ENCODE data around the gene LRRC2.
"Not testable (repeated sequence)": the region's sequence is repeated elsewhere in the genome, so short reads cannot be mapped to it uniquely, and the experiment has no call there.

LRRC2 gene

GRCh38 chr3:46566040-46566641, at the start of gene LRRC2:
LRRC2 (minus strand) TSS chr3:46566302; CDS start chr3:46551591, 14,711 bp downstream.
- DNase-seq = peak; percentile 46

- no peak for DNase-seq
Measured at GRCh38 chr3:46615050-46615775, 49.1 kb upstream of the LRRC2 start.

- no peak for DNase-seq
Measured at GRCh38 chr3:46614431-46614830, 48.3 kb upstream of the LRRC2 start.

- DNase-seq = no peak
Measured at GRCh38 chr3:46613313-46614005, 47.4 kb upstream of the LRRC2 start.

GRCh38 chr3:46612324-46612723, 46.2 kb upstream of the LRRC2 start, which contains the start of gene FAM240A:
FAM240A (plus strand) TSS chr3:46612525; CDS start chr3:46612684, 159 bp downstream.
- no peak for DNase-seq

GRCh38 chr3:46609944-46610722, 44.0 kb upstream of the LRRC2 start:
- no peak for DNase-seq

- no peak for DNase-seq
Measured at GRCh38 chr3:46609212-46609721, 43.2 kb upstream of the LRRC2 start.

- DNase-seq = no peak
Measured at GRCh38 chr3:46607603-46608028, 41.5 kb upstream of the LRRC2 start.

- no peak for DNase-seq
Measured at GRCh38 chr3:46604127-46604526, 38.0 kb upstream of the LRRC2 start.

- DNase-seq = no peak
Measured at GRCh38 chr3:46603446-46604046, 37.4 kb upstream of the LRRC2 start.

- DNase-seq = no peak
Measured at GRCh38 chr3:46599590-46599989, 33.5 kb upstream of the LRRC2 start.

GRCh38 chr3:46595819-46596314, 29.8 kb upstream of the LRRC2 start:
- DNase-seq = no peak

GRCh38 chr3:46594723-46595122, 28.6 kb upstream of the LRRC2 start:
- no peak for DNase-seq

GRCh38 chr3:46593979-46594378, 27.9 kb upstream of the LRRC2 start:
- DNase-seq = no peak

GRCh38 chr3:46593274-46593862, 27.3 kb upstream of the LRRC2 start:
- no peak for DNase-seq

- DNase-seq = not testable (repeated sequence)
Measured at GRCh38 chr3:46587268-46587667, 21.2 kb upstream of the LRRC2 start.

GRCh38 chr3:46586738-46587246, 20.7 kb upstream of the LRRC2 start:
- no peak for DNase-seq

GRCh38 chr3:46585799-46586693, 19.9 kb upstream of the LRRC2 start:
- DNase-seq = no peak

- no peak for DNase-seq
Measured at GRCh38 chr3:46584598-46585467, 18.7 kb upstream of the LRRC2 start.
